Activated gamma-delta T cell treated with Interleukin-2 at 50 U/mL for 16 hours (primary cell): ENCODE measurements around the gene NCOA7.
"Not testable (repeated sequence)": the region's sequence is repeated elsewhere in the genome, so short reads cannot be mapped to it uniquely, and the experiment has no call there.

Experiments
- DNase-seq: peaks from one replicate; pipeline ENCODE4 v3.0.0-alpha.2; 2020

The NCOA7 gene

GRCh38 chr6:125952764-125953501, 162.2 kb downstream of the NCOA7 start:
- DNase-seq: no peak

- no peak for DNase-seq
Observed at GRCh38 chr6:125953502-125953875, 162.7 kb downstream of the NCOA7 start.

- DNase-seq: no peak
Observed at GRCh38 chr6:125954735-125955339, 164.1 kb downstream of the NCOA7 start.

GRCh38 chr6:125955973-125956372, 165.2 kb downstream of the NCOA7 start:
- DNase-seq: no peak

DNA sequence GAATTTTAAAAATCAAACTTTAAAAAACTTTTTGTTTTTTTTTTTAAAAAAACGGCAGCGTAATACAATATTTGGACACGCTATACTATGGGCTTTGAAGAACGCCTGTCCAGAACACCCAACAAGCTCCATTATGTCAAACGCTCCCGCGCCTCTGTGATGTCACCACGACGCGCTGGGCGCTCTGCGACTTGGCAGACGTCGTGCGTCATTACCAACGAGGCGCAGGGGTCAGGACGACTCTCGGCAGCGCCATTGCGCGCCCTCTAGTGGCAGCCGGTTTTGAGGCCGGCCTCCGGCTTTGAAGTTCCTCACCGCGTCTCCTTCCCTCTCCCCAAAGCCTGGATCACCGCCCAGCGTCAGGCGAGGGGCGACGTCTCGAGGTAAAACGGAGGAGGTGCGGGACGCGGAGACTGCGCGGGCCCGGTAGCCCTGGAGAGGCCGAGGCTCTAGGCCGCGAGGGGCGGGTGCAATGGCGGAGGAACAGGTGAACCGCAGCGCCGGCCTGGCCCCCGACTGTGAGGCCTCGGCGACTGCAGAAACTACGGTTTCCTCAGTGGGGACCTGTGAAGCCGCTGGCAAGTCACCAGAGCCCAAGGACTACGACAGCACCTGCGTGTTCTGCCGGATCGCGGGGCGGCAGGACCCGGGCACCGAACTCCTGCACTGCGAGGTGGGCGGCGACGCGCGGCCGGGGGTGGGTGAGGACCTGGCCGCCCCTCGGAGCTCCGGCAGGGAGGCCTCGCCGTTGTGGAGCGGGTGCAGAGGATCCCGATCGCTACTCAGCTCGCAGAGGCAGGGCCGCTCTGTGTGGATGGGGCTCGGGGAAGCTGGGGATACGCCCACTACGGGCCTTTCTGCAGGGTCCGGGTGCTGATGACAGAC, 166.0 kb downstream of the NCOA7 start, which contains the start of gene HINT3:
TSS of gene HINT3 (plus strand) at position 265 of the 885 bp plus-strand sequence. CDS start at position 473, 208 bp downstream.
- DNase-seq: peak; percentile 97

GRCh38 chr6:125957391-125957693, 166.6 kb downstream of the NCOA7 start:
- no peak for DNase-seq

DNA sequence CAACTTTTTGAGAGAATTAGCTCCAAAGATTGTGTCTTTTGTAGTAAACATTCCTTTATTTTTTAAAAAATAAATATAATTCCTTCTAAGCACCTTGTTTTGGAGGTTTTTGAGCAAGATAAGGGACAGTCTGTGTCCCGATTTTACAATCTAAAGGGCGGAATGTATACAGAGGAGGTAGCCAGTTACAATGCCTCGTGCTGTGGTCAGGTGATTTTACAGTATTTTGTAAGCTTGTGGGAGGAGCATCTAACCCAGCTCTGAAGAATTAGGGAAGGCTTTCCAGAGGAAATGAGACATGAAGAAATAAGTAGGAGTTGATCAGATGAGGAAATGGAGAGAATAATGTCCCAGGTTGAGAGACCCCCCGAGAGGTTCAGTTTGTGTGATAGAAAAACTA, 167.1 kb downstream of the NCOA7 start:
- no peak for DNase-seq

- DNase-seq: no peak
Observed at GRCh38 chr6:125959041-125959440, 168.3 kb downstream of the NCOA7 start.

DNA sequence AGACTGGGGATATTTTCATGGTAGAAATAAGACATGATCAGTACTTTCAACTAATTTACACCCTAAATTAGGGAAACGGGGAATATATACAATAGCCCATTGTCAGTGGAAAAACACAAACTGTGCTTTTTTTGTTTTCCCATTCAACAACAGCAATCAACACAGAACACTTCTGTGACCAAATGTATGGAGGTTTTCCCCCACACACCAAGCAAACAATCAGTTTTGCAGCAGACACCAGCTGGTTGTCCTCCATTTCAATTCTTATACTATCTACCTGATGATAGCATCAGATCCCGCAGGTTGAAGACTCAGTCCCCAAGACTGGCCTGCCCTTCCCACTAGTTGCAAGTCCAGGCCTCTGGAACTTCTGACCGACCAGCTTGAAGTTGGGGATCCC, 170.4 kb downstream of the NCOA7 start:
- DNase-seq: no peak

GRCh38 chr6:125962900-125963497, 172.2 kb downstream of the NCOA7 start:
- no peak for DNase-seq

DNA sequence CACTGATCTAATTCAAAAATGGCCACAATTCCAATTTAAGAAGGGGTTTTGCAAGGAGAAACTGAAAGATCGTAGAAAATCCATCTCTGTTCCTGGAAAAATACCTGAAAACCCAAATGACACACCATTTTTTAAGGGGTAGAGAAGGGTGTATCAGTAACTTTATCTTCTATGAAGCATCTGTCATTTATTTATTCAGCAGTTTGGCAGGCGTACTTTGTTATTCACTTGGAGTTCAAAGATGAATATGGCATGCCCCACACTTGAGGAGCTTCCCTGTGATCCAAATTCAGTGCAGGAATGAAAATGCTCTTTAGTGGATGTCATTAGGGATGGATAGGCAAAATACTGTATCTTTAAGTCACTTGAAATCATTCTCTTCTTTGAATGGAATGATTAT, 173.1 kb downstream of the NCOA7 start:
- DNase-seq: no peak

DNA sequence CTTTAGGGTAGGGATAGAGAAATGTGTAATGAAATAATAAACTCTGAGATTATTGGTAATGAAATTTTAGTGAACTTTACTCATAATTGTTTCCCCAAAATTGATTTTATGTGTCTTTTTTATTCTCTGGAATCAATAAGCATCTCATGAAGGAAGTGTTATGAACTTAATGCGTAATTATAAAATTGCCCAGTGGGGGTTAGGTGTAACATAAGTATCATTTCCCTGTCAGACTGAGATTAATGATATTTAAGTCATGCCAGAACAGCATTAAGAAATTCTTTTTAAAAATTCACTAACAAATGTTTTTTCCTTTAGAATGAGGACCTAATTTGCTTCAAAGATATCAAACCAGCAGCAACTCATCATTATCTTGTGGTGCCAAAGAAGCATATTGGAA, 175.8 kb downstream of the NCOA7 start:
- no peak for DNase-seq

DNA sequence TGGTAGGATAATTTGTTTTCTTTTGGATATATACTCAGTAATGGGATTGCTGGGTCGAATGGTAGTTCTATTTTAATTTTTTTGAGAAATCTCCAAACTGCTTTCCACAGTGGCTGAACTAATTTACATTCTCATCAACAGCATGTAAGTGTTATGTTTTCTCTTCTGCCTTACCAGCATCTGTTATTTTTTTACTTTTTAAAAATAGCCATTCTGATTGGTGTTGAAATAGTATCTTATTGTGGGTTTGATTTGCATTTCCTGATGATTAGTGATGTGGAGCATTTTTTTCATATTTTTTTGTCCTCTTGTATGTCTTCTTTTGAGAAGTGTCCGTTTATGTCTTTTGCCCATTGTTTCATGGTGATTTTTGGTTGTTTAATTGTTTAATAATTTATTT, 177.7 kb downstream of the NCOA7 start:
- DNase-seq: no peak

- no peak for DNase-seq
Observed at GRCh38 chr6:125970760-125971159, 180.0 kb downstream of the NCOA7 start.

DNA sequence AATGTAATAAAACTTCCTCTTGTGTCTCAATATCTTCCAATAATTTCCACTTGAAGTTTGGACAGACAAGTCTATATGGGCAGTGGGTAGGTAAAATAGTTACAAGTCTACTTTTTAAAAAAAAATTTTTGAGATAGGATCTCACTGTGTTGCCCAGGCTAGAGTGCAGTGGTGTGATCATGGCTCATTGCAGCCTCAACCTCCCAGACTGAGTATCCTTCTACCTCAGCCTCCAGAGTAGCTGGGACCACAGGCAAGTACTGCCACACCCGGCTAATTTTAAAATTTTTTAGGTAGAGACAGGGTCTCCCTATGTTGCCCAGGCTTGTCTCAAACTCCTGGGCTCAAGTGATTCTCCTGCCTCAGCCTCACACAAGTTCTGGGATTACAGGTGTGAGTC, 181.7 kb downstream of the NCOA7 start:
- DNase-seq: not testable (repeated sequence)

GRCh38 chr6:125974214-125974866, 183.6 kb downstream of the NCOA7 start:
- no peak for DNase-seq

DNA sequence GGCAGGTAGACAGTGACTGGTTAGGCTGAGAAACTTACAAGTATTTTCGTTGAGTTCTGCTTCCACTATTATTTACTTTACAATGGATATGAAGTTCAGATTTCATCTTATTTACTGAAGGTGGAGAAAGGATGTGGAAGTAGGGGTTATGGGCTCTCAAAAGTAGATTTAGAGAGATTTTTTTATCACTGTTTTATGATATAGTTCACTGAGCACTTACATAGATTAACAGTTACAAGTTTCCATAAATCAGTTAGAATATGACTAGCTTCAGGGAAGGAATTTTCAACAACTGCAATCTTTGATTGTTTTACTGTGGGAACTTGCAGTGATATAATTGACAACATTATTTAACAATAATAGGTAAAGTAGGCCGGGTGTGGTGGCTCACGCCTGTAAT, 188.3 kb downstream of the NCOA7 start:
- no peak for DNase-seq
